WERI-Rb-1 (cell line): ENCODE data around the gene LRPPRC.

Experiments
- DNase-seq: peaks from one replicate; pipeline ENCODE4 v3.0.0-alpha.2; 2020
- H3K27ac ChIP-seq: fragments of 250-450 bp; sonication (Bioruptor Pico); 2 replicates; pipeline ENCODE4 v1.5.1; 2020; ENCODE audit warnings: mild to moderate bottlenecking, moderate library complexity
- H3K27me3 ChIP-seq: fragments of 250-450 bp; sonication (Bioruptor Pico); 2 replicates; pipeline ENCODE4 v1.5.1; 2021; ENCODE audit warnings: mild to moderate bottlenecking, low read depth, moderate library complexity; ENCODE audit not compliant: insufficient read depth, severe bottlenecking
- H3K36me3 ChIP-seq: fragments of 250-450 bp; sonication (Bioruptor Pico); 2 replicates; pipeline ENCODE4 v1.5.1; 2020; ENCODE audit warnings: mild to moderate bottlenecking, moderate library complexity
- H3K4me3 ChIP-seq: 2 replicates; pipeline ENCODE4 v1.5.1; 2011; ENCODE audit warnings: low read depth, mild to moderate bottlenecking, control low read depth, low read length
- H3K9me3 ChIP-seq: fragments of 250-450 bp; sonication (Bioruptor Pico); 2 replicates; pipeline ENCODE4 v1.5.1; 2021; ENCODE audit warnings: mild to moderate bottlenecking, moderate library complexity; ENCODE audit not compliant: severe bottlenecking
- TF ChIP-seq, protein P1 (sequence below): IDR thresholded peaks from 2 replicates; pipeline ENCODE4 v1.5.1; 2011; ENCODE audit warnings: low read depth, mild to moderate bottlenecking, control low read depth, inconsistent platforms, low read length

The LRPPRC gene

DNA sequence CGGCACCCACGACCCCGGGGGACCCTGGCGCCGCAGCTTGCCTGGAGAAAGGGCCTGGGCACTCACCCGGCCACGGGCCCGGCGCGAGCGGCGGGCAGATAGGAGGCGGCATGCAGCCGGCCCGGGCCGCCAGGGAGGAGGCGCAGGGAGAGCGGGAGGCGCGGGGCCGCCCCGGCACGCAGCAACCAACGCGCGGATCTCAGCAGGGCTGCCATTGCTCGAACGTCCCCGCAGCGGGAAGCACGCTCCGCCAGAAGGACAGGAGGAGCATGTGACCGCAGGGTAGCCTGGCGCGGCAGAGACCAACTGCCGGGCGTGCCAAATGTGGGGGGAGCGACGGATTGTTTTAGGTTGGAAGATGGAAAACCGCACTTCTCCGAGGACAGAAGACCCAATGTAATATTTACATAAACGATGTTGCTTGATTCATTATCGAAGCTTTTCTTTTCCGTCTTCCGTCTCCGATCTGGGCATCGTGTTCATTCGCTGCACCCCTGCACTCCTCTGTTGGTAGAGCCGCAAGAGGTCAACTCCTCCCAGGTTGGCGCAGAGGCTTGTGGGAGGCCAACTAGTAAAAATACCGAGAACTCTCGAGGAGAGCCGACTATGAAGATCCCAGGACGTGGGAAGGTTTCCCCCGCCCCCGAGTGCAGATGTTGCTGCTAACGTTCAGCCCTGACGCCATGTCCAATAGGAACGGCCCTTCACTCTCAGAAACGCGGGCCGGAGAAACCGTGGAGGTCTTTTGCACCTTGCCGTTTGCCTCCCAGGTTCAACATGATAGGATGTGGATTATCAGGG, at the start of gene LRPPRC:
Gene LRPPRC (minus strand): TSS at position 257 of the 801 bp plus-strand sequence. CDS start 42 bp downstream, at position 215.
- Histone ChIP-seq H3K9me3 (no peaks in the 10 kb centered on the region), H3K27me3 (no peaks in the 10 kb centered on the region), H3K4me3 (peak within 1 kb of the TSS; percentile 99), H3K36me3 (peaks cover 45% of the 10 kb centered on the region), H3K27ac (peak within 1 kb of the TSS; percentile 96)
- TF ChIP-seq, protein P1, sequence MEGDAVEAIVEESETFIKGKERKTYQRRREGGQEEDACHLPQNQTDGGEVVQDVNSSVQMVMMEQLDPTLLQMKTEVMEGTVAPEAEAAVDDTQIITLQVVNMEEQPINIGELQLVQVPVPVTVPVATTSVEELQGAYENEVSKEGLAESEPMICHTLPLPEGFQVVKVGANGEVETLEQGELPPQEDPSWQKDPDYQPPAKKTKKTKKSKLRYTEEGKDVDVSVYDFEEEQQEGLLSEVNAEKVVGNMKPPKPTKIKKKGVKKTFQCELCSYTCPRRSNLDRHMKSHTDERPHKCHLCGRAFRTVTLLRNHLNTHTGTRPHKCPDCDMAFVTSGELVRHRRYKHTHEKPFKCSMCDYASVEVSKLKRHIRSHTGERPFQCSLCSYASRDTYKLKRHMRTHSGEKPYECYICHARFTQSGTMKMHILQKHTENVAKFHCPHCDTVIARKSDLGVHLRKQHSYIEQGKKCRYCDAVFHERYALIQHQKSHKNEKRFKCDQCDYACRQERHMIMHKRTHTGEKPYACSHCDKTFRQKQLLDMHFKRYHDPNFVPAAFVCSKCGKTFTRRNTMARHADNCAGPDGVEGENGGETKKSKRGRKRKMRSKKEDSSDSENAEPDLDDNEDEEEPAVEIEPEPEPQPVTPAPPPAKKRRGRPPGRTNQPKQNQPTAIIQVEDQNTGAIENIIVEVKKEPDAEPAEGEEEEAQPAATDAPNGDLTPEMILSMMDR = no peak
- peak; percentile 97 for DNase-seq

DNA sequence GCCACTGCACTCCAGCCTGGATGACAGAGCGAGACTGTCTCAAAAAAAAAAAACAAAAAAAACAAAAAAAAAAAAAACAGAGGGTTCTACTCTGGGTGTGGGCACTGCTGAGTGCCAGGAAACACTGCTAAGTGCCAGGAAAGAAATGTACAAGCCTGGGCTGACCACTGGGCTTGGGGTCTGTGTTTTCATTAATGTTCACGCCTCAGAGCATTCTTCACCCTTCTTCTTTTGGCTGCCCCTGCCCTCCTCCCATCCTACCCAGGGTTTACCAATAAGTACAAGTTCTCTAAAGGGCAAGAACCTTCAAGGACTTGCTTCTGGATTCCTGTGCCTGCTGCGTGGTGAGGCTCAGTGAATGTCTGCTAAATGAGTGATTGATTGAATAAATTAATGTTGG, 49.3 kb upstream of the LRPPRC start:
- no peak overlapping the region for H3K4me3 ChIP-seq
- no peaks in the 10 kb centered on the region for H3K27me3 ChIP-seq
- H3K9me3 ChIP-seq = no peaks in the 10 kb centered on the region
- no peaks in the 10 kb centered on the region for H3K36me3 ChIP-seq
- no peak for DNase-seq
- no peak overlapping the region for H3K27ac ChIP-seq
- TF ChIP-seq, protein P1 = no peak

DNA sequence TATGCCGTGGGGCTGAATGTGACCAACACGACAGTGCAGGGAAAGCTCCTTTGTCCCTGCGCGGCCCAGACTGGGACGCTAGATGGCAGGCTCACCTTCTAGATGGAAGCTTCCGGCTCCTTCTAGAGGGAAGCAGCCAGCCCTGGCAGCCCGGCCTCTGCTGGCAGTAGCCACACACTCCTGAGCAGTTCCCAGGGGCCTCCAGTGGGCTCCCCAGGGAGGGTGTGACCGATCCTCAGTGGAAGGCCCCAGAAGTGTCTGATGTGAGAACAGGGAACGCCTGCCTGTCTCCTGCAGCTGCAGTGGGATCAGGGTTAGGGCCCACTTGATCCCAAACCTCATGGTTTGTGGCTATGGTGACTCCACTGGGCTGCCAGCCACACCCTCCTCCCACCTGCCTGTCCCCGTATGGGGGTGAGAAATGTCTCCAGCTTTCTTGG, 48.5 kb upstream of the LRPPRC start:
- Histone ChIP-seq H3K36me3 (no peaks in the 10 kb centered on the region), H3K4me3 (no peak overlapping the region), H3K27ac (no peak overlapping the region), H3K9me3 (no peaks in the 10 kb centered on the region), H3K27me3 (no peaks in the 10 kb centered on the region)
- peak; percentile 96 for DNase-seq
- TF ChIP-seq, protein P1 = peak; percentile 98

DNA sequence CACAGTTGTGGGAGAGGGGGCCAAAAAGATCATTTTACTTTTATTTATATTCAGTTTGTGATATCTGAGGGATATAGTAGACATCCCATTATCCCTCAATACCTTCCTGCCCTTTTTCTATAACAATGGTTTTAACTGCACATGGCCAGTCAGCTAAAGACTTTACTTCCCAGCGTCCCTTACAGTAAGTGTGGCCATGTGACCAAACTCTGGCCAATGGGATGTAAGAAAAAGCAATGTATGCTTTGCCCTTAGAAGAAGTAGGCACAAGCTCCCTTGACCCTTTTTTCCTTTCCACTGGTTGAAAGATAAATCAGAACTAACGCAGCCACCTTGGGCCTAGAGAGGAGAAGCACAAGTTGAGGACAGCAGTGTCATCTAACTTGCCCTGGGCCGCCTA, 44.6 kb upstream of the LRPPRC start:
- no peak overlapping the region for H3K4me3 ChIP-seq
- H3K36me3 ChIP-seq = no peaks in the 10 kb centered on the region
- TF ChIP-seq, protein P1 = no peak
- H3K9me3 ChIP-seq = no peaks in the 10 kb centered on the region
- no peaks in the 10 kb centered on the region for H3K27me3 ChIP-seq
- no peak overlapping the region for H3K27ac ChIP-seq
- DNase-seq = no peak

DNA sequence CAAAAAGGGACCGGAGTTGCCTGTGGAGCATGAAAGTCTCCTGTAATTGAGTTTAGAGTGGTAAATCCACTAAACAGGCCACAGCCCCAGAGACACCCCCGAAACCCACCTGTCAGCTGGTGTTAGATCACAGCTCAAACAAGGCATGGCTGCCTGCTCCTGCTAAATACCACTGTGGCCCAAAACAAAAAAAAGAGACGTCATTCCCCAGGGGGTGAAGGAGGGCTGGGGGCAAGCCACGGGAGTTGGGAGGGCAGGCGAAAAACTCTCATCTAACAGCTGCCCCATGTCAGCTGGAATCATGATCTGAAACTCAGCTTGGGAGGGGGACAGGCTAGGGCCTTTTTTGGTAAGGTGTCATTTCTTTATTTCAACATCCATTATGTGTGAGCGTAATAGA, 42.5 kb upstream of the LRPPRC start:
- Histone ChIP-seq H3K27me3 (no peaks in the 10 kb centered on the region), H3K4me3 (no peak overlapping the region), H3K9me3 (no peaks in the 10 kb centered on the region), H3K27ac (no peak overlapping the region), H3K36me3 (no peaks in the 10 kb centered on the region)
- no peak for DNase-seq
- TF ChIP-seq, protein P1 = no peak

DNA sequence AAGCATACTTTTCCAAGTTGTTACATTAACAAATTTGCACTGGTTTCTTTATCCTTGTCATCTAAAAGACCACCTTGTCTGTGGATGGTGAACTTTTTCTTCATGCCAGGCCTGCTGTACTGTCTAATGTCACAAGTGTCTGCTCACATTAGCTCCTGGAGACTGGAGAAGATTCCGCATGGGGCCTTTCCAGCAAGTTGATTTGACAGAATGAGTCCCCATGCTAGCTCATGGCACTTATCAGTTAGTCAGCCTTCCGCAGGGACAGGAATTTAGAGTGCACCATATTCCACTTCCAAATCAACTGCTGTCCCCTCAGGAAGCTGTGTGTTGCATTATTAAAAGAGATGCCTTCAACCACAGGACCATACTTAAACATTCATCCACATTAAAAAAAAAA, 41.4 kb upstream of the LRPPRC start:
- Histone ChIP-seq H3K4me3 (no peak overlapping the region), H3K36me3 (no peaks in the 10 kb centered on the region), H3K27ac (no peak overlapping the region), H3K9me3 (no peaks in the 10 kb centered on the region), H3K27me3 (no peaks in the 10 kb centered on the region)
- TF ChIP-seq, protein P1 = no peak
- DNase-seq = no peak
